HG02852 (cell line): Measurements from ENCODE around the gene XXYLT1.

Experiments
- ATAC-seq: cut with Tn5 transposase; IDR thresholded peaks from one replicate; pipeline ENCODE4 v1.9.1; 2021; ENCODE audit warnings: mild to moderate bottlenecking, moderate library complexity; ENCODE audit not compliant: unreplicated experiment

XXYLT1 gene

GRCh38 chr3:195137638-195138588 lies 133.0 kb downstream of the XXYLT1 start:
- no peak for ATAC-seq

- ATAC-seq, result no peak
Measured at GRCh38 chr3:195135917-195136316, 135.0 kb downstream of the XXYLT1 start.

GRCh38 chr3:195134431-195134830 lies 136.5 kb downstream of the XXYLT1 start:
- no peak for ATAC-seq

GRCh38 chr3:195133462-195133861 lies 137.5 kb downstream of the XXYLT1 start:
- ATAC-seq, result peak; percentile 27

GRCh38 chr3:195133013-195133412 lies 137.9 kb downstream of the XXYLT1 start:
- no peak for ATAC-seq

- no peak for ATAC-seq
Measured at GRCh38 chr3:195131176-195131575, 139.8 kb downstream of the XXYLT1 start.

- ATAC-seq, result peak; percentile 85
Measured at GRCh38 chr3:195129644-195130492, 141.1 kb downstream of the XXYLT1 start.

GRCh38 chr3:195129072-195129643 lies 141.8 kb downstream of the XXYLT1 start:
- ATAC-seq, result no peak

- ATAC-seq, result no peak
Measured at GRCh38 chr3:195128255-195129071, 142.5 kb downstream of the XXYLT1 start.

GRCh38 chr3:195126056-195126605 lies 144.8 kb downstream of the XXYLT1 start:
- ATAC-seq, result no peak

GRCh38 chr3:195125646-195126045 lies 145.3 kb downstream of the XXYLT1 start:
- ATAC-seq, result no peak

GRCh38 chr3:195124378-195124992 lies 146.5 kb downstream of the XXYLT1 start:
- ATAC-seq, result no peak

GRCh38 chr3:195123281-195123691 lies 147.7 kb downstream of the XXYLT1 start:
- ATAC-seq, result no peak

- no peak for ATAC-seq
Measured at GRCh38 chr3:195122261-195122660, 148.7 kb downstream of the XXYLT1 start.

- no peak for ATAC-seq
Measured at GRCh38 chr3:195120267-195120601, 150.7 kb downstream of the XXYLT1 start.

GRCh38 chr3:195119461-195120266 lies 151.3 kb downstream of the XXYLT1 start:
- ATAC-seq, result no peak

GRCh38 chr3:195118671-195119070 lies 152.3 kb downstream of the XXYLT1 start:
- no peak for ATAC-seq

- ATAC-seq, result no peak
Measured at GRCh38 chr3:195117978-195118581, 152.9 kb downstream of the XXYLT1 start.
